Stimulated activated CD8-positive, alpha-beta memory T cell treated with anti-CD3 and anti-CD28 coated beads, Interleukin-4, amount 100 ng/mL, for 24 hours (primary cell): ENCODE data around the gene ETFB.

Experiments used
- DNase-seq: peaks from one replicate; pipeline ENCODE4 v3.0.0-alpha.2; 2020; ENCODE audit warnings: low read depth

Gene ETFB

DNA sequence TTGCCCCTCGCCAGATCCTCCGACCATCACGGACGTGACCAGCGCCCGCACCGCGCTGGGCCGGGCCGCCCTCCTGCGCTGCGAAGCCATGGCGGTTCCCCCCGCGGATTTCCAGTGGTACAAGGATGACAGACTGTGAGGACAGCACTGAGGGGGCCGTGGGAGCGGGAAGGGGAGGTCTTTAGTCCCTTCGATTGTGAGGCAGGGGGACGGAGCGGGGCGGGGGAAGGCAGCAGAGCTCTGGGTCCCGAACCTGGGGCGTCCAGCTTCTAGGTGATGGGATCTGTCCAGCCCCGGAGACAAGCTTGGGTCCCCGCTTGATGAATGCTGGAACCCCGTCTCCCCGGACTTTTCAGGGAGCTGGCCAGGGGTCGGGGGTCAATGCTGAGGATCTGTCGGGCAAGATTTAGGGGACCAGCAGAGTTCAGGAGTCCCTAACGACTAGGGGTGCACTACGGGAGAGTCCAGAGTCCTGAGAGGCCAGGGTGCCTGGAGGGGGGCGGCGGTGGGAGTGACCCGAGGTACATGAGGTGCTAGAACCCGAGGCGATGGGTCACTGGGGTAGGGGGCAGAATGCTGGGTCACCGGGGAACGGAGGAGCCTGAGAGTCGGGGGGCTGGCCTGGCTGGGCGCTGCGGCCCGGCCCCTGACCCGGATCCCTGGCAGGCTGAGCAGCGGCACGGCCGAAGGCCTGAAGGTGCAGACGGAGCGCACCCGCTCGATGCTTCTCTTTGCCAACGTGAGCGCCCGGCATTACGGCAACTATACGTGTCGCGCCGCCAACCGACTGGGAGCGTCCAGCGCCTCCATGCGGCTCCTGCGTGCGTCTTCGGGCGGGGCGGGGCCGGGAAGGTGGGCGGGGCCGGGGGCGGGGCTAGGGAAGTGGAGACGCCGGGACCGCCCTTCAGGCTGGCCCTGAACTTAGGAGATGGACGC is 38.9 kb downstream of the ETFB start:
- peak; percentile 42 for DNase-seq

- no peak for DNase-seq
These were observed 39.7 kb downstream of the ETFB start for GRCh38 chr19:51326216-51327065.

DNA sequence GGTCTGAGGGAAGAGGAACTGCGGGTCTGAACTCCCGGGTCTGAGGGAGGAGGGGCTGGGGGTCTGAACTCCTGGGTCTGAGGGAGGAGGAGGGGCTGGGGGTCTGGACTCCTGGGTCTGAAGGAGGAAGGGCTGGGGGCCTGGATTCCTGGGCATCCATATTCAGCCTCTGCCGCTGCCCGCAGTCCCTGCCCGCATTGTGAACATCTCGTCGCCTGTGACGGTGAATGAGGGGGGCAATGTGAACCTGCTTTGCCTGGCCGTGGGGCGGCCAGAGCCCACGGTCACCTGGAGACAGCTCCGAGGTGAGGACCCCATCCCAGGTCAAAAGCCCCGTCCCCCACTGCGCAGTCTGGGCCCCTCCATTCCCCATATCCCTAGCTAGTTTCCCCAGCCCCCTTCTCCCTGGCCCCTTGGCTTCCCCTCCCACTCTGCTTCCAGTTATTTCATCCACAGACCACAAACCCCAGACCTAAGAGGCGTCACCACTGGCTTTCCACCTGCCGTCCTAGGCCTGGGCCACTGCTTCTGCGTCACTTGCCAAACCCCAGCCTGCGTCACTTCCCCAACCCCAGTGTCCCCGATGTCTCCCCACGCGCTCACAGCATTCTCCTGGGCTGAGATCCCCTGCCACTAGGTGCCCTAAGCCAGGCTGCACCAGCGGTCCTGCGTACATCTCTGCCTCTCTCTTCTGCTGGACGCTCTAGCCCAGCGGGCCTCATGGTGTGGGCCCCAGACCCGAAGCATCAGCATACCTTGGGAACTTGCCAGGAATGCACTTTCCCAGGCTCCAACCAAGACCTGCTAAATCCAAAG is 40.8 kb downstream of the ETFB start:
- no peak for DNase-seq

- DNase-seq, result no peak
These were observed 42.1 kb downstream of the ETFB start for GRCh38 chr19:51324167-51324481.

- DNase-seq, result no peak
These were observed 42.6 kb downstream of the ETFB start for GRCh38 chr19:51323481-51324166.

GRCh38 chr19:51321799-51322198 is 44.4 kb downstream of the ETFB start:
- no peak for DNase-seq

GRCh38 chr19:51320280-51320657 is 45.9 kb downstream of the ETFB start:
- DNase-seq, result no peak

DNA sequence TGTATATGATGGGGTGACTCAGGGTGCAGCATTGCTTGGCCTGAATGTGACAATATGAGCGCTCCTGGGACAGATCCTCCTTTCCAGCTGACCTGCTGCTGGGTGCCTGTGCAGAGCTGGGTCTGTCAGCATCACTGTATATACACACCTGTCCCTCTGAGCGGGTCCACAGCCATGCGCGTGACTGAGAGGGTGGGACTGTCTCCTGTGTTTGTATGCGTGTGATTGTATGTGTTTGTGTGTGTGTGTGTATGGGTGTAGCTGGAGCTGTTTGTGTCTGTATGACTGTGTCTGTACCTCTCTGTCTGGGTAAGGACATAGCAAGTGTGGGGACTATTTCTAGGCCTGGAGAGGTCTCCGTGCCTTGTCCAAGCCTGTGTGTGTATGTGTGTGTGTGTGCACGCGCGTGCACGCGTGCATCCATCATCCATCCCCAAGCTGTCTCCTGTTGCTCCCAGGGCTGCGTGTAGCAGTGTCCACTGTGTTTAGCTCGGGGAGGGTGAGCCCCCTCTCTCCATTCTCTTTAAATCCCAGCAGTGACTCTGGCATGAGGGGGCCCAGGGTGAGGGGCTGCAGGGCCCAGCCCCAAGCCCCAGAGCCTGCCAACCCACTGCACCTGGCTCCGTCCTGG is 46.4 kb downstream of the ETFB start:
- no peak for DNase-seq

DNA sequence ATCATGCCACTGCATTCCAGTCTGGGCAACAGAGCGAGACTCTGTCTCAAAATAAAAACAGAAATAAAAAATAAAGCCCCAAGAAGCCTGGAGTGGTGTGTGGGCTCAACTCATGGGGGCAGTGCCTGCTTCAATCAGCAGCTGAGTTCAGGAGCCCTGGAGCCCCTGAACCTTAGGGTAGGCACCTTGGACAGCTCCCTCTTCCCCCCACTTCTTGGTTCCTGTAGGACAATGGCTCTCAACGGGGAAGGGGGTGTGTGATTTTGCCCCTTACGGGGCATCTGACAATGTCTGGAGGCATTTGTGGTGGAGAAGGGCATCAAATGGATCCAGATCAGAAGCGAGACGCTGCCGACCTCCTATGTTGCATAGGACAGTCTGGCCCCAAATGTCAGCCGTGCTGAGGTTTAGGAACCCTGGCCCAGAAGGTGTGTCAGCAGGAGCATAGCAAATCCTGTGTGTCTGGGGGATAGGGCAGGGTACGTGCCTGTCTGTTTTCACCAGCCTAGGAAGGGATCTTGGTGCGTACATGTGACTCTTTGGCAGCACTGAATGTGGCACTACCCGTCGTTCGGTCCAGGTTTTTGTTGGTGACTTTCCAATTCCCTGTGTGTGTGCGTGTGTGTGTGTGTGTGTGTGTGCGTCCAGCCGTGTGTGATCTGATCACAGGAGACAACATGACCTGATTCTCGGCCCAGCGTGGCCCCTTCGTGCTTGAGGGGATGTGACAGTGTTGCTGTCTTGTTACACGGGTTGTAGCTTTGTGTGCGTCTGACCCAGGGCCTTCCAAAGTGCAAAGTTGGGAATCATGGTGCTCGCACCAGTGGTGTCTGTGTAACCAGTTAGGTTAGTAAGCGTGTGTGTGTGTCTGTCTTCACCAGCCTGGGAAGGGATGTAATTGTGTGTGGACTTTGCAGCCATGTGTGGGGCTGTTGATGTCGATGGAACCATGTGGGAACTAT is 47.2 kb downstream of the ETFB start:
- DNase-seq, result no peak

DNA sequence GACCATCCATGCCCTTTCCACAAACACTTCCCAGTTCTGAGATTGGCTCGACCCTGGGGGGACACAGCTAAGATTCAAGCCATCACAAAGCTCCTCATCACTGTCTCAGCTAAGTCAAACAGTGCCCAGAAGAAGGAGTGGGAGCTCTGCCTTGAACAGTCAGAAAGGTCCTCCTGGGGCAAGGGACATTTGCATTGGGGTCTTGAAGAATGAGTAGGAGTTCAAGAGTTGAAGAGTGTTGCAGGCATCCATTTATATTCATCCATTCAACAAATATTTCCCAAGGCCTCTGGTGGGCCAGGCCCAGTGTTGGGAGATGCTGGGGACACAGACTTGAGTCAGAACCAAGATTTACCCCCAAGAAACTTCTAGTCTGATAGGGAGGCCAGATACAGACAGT is 48.2 kb downstream of the ETFB start:
- DNase-seq, result no peak

DNA sequence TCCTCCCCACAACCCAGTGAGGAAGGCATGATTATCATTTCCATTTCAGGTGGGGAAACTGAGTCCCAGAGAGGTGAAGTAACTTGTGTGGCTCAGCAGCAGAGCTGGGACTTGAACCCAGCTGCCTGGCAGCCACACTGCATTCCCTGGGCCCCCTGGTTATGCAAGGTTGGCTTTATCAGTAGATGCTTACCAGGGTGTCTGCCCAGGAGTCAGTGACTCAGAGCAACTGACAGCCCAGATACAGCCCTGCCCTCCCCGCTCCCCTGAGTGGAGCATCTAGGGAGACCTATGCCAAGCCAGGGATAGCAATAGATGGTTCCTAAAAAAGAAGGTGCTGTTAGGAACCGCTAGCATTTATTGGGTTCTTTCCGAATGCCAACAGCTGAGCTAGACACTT is 48.8 kb downstream of the ETFB start:
- DNase-seq, result no peak

- no peak for DNase-seq
These were observed 49.5 kb downstream of the ETFB start for GRCh38 chr19:51316688-51317087.

DNA sequence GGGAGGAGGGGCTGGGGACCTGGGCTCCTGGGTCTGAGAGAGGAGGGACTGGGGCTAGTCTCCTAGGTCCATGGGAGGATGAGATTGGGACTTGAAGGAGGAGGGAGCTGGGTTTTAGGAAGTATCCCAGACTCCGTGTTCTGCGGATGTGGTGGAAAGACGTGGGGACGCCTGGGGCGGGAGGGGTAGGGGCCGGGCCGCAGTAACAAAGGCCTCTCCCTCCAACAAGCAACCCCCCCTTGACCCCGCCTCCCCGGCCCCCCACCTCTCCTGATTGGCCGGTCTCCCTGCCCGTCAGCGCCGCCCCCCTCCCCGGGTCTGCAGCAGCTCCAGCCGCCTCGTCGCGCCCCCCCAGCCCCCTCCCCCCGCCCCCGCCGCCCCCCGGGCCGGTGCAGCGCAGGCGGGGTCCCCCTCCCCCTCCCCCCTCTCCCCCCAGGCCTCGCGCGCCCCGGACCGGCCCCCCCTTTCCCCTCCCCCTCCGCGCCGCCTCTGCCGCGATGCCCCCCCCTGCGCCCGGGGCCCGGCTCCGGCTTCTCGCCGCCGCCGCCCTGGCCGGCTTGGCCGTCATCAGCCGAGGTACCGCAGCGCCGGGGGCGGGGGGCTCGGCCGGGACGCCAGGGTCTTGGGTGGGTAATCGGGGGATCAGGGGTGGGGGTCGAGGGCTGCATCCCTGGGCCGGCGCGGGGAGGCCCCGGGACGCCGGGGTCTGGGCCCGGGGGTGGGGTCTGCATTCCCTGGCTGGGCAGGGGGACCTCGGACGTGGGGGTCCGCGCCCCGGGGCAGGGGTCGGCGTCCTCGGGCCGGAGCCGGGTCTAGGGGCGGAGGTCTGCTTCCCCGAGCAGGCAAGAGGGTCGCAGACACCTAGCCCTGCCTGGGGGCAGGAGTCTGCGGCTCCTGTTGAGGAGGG is 54.6 kb downstream of the ETFB start, which contains the start of gene IGLON5:
Gene IGLON5, plus strand, starts transcription at position 294 of the 907 bp plus-strand sequence. Its CDS starts 204 bp downstream, at position 498.
- DNase-seq, result no peak

GRCh38 chr19:51305479-51305878 is 60.7 kb downstream of the ETFB start:
- no peak for DNase-seq

DNA sequence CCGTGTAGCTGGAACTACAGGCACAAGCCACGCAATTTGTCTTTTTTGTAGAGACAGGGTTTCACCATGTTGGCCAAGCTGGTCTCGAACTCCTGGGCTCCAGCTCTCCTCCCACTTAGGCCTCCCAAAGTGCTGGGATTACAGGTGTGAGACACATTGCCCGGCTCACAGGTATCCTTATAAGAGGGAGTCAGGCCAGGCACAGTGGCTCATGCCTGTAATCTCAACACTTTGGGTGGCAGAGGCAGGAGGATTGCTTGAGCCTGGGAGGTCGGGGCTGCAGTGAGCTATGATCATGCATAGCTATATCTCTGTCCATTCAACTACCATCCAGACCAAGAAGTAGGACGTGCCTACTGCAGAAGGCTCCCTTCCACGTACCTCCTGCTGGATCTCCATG is 64.9 kb downstream of the ETFB start:
- DNase-seq, result no peak

DNA sequence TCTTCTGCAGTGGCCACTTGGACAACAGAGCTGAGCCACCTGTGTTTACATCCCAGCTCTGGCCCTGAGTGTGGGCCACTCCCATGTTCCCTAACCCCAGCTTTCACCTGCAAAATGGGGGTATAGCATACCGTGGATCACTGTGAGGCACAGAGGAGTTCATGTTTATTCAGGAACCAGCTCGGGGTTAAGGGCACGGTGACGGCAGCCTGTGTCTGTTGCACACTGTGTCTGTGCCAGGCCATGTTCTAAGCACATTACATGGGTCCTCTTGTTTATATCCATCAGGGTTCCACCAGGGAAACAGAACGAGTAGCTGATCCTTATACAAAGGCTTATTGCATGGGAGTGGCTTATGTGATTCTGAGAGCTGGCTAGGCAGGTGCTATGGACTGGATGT is 68.8 kb downstream of the ETFB start:
- DNase-seq, result no peak

DNA sequence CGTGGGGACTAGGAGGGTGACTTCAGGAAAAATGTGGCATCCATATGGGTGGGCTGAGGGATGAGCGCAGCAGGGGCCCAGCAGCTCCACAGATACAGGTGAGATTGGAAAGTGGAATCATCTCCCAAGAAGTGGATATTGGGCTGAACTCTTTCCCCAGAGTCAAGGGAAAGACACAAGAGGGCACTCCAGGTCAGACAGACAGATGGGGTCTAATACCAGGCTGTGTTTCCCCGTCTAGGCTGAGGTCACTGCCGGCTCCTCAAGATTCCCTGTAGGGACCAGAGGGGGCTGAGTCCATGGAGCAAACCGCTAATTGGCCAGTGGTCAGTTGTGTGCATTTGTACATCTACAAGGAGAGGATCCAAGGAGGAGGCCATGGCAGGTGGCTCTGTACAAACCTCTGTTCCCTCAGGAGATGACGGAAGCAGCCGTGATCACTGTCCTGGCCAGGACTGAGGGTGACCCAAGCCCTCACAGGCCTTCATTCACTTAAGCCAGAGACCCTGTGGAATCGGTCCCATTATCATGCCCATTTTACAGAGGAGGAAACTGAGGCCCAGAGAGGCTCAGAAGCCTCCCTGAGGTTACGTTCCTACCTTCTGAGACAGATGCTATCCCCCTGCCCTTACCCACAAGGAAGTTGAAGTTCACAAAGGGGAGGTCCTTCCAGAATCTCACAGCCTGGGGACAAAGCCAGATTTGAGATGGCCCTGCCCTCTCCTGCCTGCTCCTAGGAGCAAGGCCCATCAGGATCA is 69.7 kb downstream of the ETFB start:
- DNase-seq, result no peak
